H9 (cell line): ENCODE data around the gene RHOC. TPM values are rescaled to one million over a fixed set of nuclear protein-coding genes. Genes with fewer than 3 reads are reported as not detected.

Experiments
- DNase-seq: peaks from one replicate; pipeline ENCODE4 v3.0.0-alpha.2; 2017
- H2AFZ ChIP-seq: one replicate; pipeline ENCODE4 v1.6.1; 2013; ENCODE audit warnings: mild to moderate bottlenecking, low read length, control low read depth, moderate library complexity
- H2AK5ac ChIP-seq: 2 replicates; pipeline ENCODE4 v1.6.1; 2013; ENCODE audit warnings: low read length, control low read depth, mixed read lengths; ENCODE audit not compliant: insufficient read length
- H2BK120ac ChIP-seq: one replicate; pipeline ENCODE4 v1.6.1; 2013; ENCODE audit warnings: low read depth, mild to moderate bottlenecking, low read length, control low read depth, inconsistent platforms; ENCODE audit not compliant: poor library complexity, severe bottlenecking
- H2BK12ac ChIP-seq: 2 replicates; pipeline ENCODE4 v1.6.1; 2013; ENCODE audit warnings: low read length, control low read depth, mixed read lengths, low read depth; ENCODE audit not compliant: insufficient read length
- H2BK15ac ChIP-seq: 2 replicates; pipeline ENCODE4 v1.6.1; 2013; ENCODE audit warnings: low read depth, low read length, control low read depth
- H2BK20ac ChIP-seq: one replicate; pipeline ENCODE4 v1.6.1; 2013; ENCODE audit warnings: low read depth, mild to moderate bottlenecking, low read length, control low read depth, inconsistent platforms; ENCODE audit not compliant: poor library complexity, severe bottlenecking
- H2BK5ac ChIP-seq: 2 replicates; pipeline ENCODE4 v1.6.1; 2013; ENCODE audit warnings: low read length, control low read depth, mixed read lengths; ENCODE audit not compliant: insufficient read length
- H3K14ac ChIP-seq: 2 replicates; pipeline ENCODE4 v1.6.1; 2013; ENCODE audit warnings: low read length, control low read depth; ENCODE audit not compliant: insufficient read depth
- H3K18ac ChIP-seq: 2 replicates; pipeline ENCODE4 v1.6.1; 2013; ENCODE audit warnings: low read depth, mild to moderate bottlenecking, mixed read lengths, low read length, control low read depth; ENCODE audit not compliant: insufficient read length
- H3K23ac ChIP-seq: 2 replicates; pipeline ENCODE4 v1.6.1; 2013; ENCODE audit warnings: low read length, control low read depth, mixed read lengths, low read depth; ENCODE audit not compliant: insufficient read length
- H3K23me2 ChIP-seq: 2 replicates; pipeline ENCODE4 v1.6.1; 2013; ENCODE audit warnings: low read depth, mild to moderate bottlenecking, mixed read lengths, low read length, control low read depth; ENCODE audit not compliant: insufficient read length, poor library complexity, severe bottlenecking
- H3K27ac ChIP-seq: 2 replicates; pipeline ENCODE4 v1.5.1; 2013; ENCODE audit warnings: low read length, control low read depth, mixed read lengths, low read depth; ENCODE audit not compliant: insufficient read length
- H3K27me3 ChIP-seq: 2 replicates; pipeline ENCODE4 v1.6.1; 2013; ENCODE audit warnings: low read length, control low read depth, inconsistent platforms; ENCODE audit not compliant: insufficient read depth
- H3K4ac ChIP-seq: 2 replicates; pipeline ENCODE4 v1.6.1; 2013; ENCODE audit warnings: low read depth, mild to moderate bottlenecking, control low read depth, inconsistent platforms, low read length, moderate library complexity
- H3K4me1 ChIP-seq: 2 replicates; pipeline ENCODE4 v1.6.1; 2013; ENCODE audit warnings: low read length, control low read depth, inconsistent platforms; ENCODE audit not compliant: insufficient read depth
- H3K4me2 ChIP-seq: 2 replicates; pipeline ENCODE4 v1.6.1; 2013; ENCODE audit warnings: low read length, control low read depth, mixed read lengths; ENCODE audit not compliant: insufficient read length, insufficient read depth
- H3K56ac ChIP-seq: 2 replicates; pipeline ENCODE4 v1.6.1; 2013; ENCODE audit warnings: low read depth, mild to moderate bottlenecking, mixed read lengths, low read length, control low read depth; ENCODE audit not compliant: insufficient read length
- H3K79me1 ChIP-seq: 2 replicates; pipeline ENCODE4 v1.6.1; 2013; ENCODE audit warnings: low read depth, mild to moderate bottlenecking, moderate library complexity, low read length, control low read depth, inconsistent platforms; ENCODE audit not compliant: insufficient read depth, poor library complexity, severe bottlenecking
- H3K79me2 ChIP-seq: 2 replicates; pipeline ENCODE4 v1.6.1; 2013; ENCODE audit warnings: low read length, control low read depth, inconsistent platforms; ENCODE audit not compliant: insufficient read depth
- H3K9ac ChIP-seq: 2 replicates; pipeline ENCODE4 v1.6.1; 2013; ENCODE audit warnings: low read length, control low read depth, mixed read lengths; ENCODE audit not compliant: insufficient read length; ENCODE audit errors: extremely low read depth
- H3K9me3 ChIP-seq: one replicate; pipeline ENCODE4 v1.6.1; 2013; ENCODE audit warnings: low read depth, low read length, inconsistent platforms; ENCODE audit not compliant: control insufficient read depth
- H3T11ph ChIP-seq: one replicate; pipeline ENCODE4 v1.6.1; 2013; ENCODE audit warnings: mild to moderate bottlenecking, low read length, control low read depth, inconsistent platforms
- H4K20me1 ChIP-seq: one replicate; pipeline ENCODE4 v1.6.1; 2013; ENCODE audit not compliant: control insufficient read depth, insufficient read length, insufficient read depth
- H4K5ac ChIP-seq: 2 replicates; pipeline ENCODE4 v1.6.1; 2013; ENCODE audit warnings: low read depth, mild to moderate bottlenecking, mixed read lengths, low read length, control low read depth; ENCODE audit not compliant: insufficient read length
- H4K8ac ChIP-seq: replicated peaks from 2 replicates; pipeline ENCODE4 v1.6.1; 2013; ENCODE audit warnings: low read length, control low read depth, mixed read lengths, low read depth; ENCODE audit not compliant: insufficient read length
- H4K91ac ChIP-seq: 2 replicates; pipeline ENCODE4 v1.6.1; 2013; ENCODE audit warnings: low read depth, mild to moderate bottlenecking, moderate library complexity, mixed read lengths, low read length, control low read depth; ENCODE audit not compliant: insufficient read length
- H3K27ac Mint-ChIP-seq, 3 experiments: 2 replicates in 2 of 3; 3 replicates in 1 of 3; pipeline ENCODE4 v1.8.0; 2020 to 2021; ENCODE audit warnings: mixed read lengths in 3 of 3, mild to moderate bottlenecking in 1 of 3, moderate library complexity in 1 of 3
- H3K27me3 Mint-ChIP-seq: 2 replicates; pipeline ENCODE4 v1.8.0; 2021; ENCODE audit warnings: low read depth, mild to moderate bottlenecking, moderate library complexity, mixed read lengths
- H3K36me3 Mint-ChIP-seq, 3 experiments: 2 replicates in 2 of 3; 3 replicates in 1 of 3; pipeline ENCODE4 v1.8.0; 2020 to 2021; ENCODE audit warnings: low read depth in 3 of 3, mixed read lengths in 3 of 3; ENCODE audit not compliant: insufficient read depth in 1 of 3
- H3K4me1 Mint-ChIP-seq, 2 experiments: 2 replicates each; pipeline ENCODE4 v1.8.0; 2020; ENCODE audit warnings: mixed read lengths in 2 of 2
- H3K4me3 Mint-ChIP-seq, 2 experiments: 2 replicates in 1 of 2; 3 replicates in 1 of 2; pipeline ENCODE4 v1.8.0; 2020 to 2021; ENCODE audit warnings: mild to moderate bottlenecking in 2 of 2, mixed read lengths in 2 of 2, moderate library complexity in 1 of 2
- H3K9me3 Mint-ChIP-seq, 2 experiments: 2 replicates in 1 of 2; 3 replicates in 1 of 2; pipeline ENCODE4 v1.8.0; 2020; ENCODE audit warnings: mild to moderate bottlenecking in 2 of 2, mixed read lengths in 2 of 2, moderate library complexity in 1 of 2
- WGBS: extraction: QIAGEN DNeasy Blood & Tissue Kit; methylation state at CpG from one replicate; pipeline ENCODE4 v1.1.7; 2013; ENCODE audit warnings: missing lambda C conversion rate, low lambda C conversion rate, mixed read lengths; ENCODE audit not compliant: insufficient read length; ENCODE audit errors: extremely low coverage; 5-methylcytosine and 5-hydroxymethylcytosine counted together
- total RNA-seq: library from RNA; stranded (reverse); gene quantifications from 2 replicates; pipeline ENCODE4 v1.2.1, GENCODE V29; 2021
- TF ChIP-seq, protein P1 (sequence below): fragments of 200-600 bp; sonication (generic); conservative IDR thresholded peaks from 3 replicates; pipeline ENCODE4 v1.8.0; 2021; ENCODE audit warnings: antibody characterized with exemption, mild to moderate bottlenecking

RHOC gene
- total RNA-seq, 1 experiment from 2014 or later = 68.9 TPM

DNA sequence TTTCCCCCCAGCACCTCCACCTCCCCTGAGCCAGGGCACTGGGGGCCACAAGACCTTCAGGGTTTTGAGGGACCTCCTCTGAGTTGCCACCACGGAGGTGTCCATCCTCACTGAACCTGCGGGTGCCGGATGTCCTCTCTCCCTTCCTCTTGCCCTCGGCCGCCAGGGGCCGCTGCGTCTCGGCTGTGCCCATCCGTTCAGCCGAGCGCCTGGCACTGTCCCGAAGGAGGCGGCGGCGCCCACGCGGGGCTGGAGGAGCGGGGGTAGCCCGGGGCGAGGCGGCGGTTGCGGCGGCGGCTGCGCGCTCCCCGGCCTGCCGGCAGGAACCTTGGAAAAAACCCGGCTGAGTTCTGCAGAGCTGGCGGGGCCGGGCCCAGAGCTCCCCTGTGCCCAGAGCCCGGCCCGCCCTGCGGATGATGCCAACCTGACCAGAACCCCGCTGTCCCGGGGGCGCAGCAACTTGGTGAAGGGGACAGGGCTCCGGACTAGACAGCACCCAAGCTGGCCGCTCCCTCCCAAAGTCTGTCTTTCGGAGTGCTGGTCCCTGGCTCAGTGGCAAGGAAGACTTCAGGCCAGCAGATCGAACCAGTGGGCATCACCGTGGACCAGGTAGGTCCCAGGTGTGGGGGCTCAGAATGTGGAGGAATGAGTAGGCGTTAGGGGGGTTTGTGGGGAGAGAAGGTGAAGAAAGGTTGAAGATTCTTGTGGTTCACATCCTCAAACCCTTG, 11.9 kb upstream of the RHOC start:
- Histone ChIP-seq H4K91ac (no peak overlapping the region), H3K9ac (no peak overlapping the region), H4K5ac (no peak overlapping the region), H3K79me2 (no peaks in the 10 kb centered on the region), H2AFZ (no peak overlapping the region), H2BK12ac (no peak overlapping the region), H3K9me3 (no peaks in the 10 kb centered on the region), H3K4me2 (no peak overlapping the region), H3K4me1 (peaks cover 4% of the 10 kb centered on the region; the same call in 1 of the 2 replicates), H4K20me1 (no peaks in the 10 kb centered on the region), H2BK5ac (no peak overlapping the region), H3K4ac (no peak overlapping the region), H2BK120ac (no peak overlapping the region), H3K56ac (no peak overlapping the region), H3K27me3 (no peaks in the 10 kb centered on the region; the same call in 1 of the 2 replicates), H3K18ac (no peak overlapping the region), H2BK15ac (no peak overlapping the region), H3K79me1 (no peaks in the 10 kb centered on the region), H3K23ac (no peak overlapping the region), H3K27ac (no peak overlapping the region), H3K14ac (no peak overlapping the region), H3K23me2 (peaks cover 17% of the 10 kb centered on the region), H4K8ac (no peak overlapping the region), H2AK5ac (no peak overlapping the region), H2BK20ac (no peak overlapping the region), H3T11ph (no peak overlapping the region)
- Mint-ChIP-seq H3K27ac (no peak overlapping the region), H3K36me3 (no peaks in the 10 kb centered on the region; a peak in 1 of 7 replicates), H3K4me3 (peak overlapping the region; percentile 17 to 38; a peak in 2 of 5 replicates), H3K27me3 (peaks cover 63% of the 10 kb centered on the region), H3K9me3 (peaks cover 0 to 3% of the 10 kb centered on the region in 2 experiments; a peak in 2 of 5 replicates), H3K4me1 (peaks cover 36 to 38% of the 10 kb centered on the region in 2 experiments)
- WGBS = no CpG with 5 or more reads among the region's 44 CpGs
- DNase-seq = peak; percentile 77
- TF ChIP-seq, protein P1, sequence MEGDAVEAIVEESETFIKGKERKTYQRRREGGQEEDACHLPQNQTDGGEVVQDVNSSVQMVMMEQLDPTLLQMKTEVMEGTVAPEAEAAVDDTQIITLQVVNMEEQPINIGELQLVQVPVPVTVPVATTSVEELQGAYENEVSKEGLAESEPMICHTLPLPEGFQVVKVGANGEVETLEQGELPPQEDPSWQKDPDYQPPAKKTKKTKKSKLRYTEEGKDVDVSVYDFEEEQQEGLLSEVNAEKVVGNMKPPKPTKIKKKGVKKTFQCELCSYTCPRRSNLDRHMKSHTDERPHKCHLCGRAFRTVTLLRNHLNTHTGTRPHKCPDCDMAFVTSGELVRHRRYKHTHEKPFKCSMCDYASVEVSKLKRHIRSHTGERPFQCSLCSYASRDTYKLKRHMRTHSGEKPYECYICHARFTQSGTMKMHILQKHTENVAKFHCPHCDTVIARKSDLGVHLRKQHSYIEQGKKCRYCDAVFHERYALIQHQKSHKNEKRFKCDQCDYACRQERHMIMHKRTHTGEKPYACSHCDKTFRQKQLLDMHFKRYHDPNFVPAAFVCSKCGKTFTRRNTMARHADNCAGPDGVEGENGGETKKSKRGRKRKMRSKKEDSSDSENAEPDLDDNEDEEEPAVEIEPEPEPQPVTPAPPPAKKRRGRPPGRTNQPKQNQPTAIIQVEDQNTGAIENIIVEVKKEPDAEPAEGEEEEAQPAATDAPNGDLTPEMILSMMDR = peak; percentile 92
